Stimulated activated CD4-positive, alpha-beta T cell treated with anti-CD3 and anti-CD28 coated beads, Interleukin-12 subunit alpha, Interleukin-12 subunit beta, amount 100 ng/mL, for 24 hours (primary cell): ENCODE data around the gene SPOUT1.
A peak's percentile ranks its signal among the peaks of the same experiment; 100 is the strongest.
"Not testable (repeated sequence)": the region's sequence is repeated elsewhere in the genome, so short reads cannot be mapped to it uniquely, and the experiment has no call there.

Experiments used
- DNase-seq, 2 experiments: peaks; one replicate each; pipeline ENCODE4 v3.0.0-alpha.2; 2020; ENCODE audit warnings: low read depth in 2 of 2

SPOUT1 gene

GRCh38 chr9:128829477-128830251, at the start of gene SPOUT1:
Gene SPOUT1 (minus strand): TSS chr9:128829794. CDS start chr9:128829780, 14 bp downstream.
- peak; percentile 87 to 94 for DNase-seq

GRCh38 chr9:128877852-128878251, 48.3 kb upstream of the SPOUT1 start:
- DNase-seq, result no peak

- DNase-seq, result not testable (repeated sequence)
Observed at GRCh38 chr9:128870941-128871265, 41.3 kb upstream of the SPOUT1 start.

GRCh38 chr9:128870128-128870940, 40.7 kb upstream of the SPOUT1 start:
- DNase-seq, result no peak

- DNase-seq, result peak; percentile 70 to 83
Observed at GRCh38 chr9:128863647-128864046, 34.1 kb upstream of the SPOUT1 start.

GRCh38 chr9:128862401-128862851, 32.8 kb upstream of the SPOUT1 start:
- no peak for DNase-seq

GRCh38 chr9:128861501-128861900, 31.9 kb upstream of the SPOUT1 start:
- DNase-seq, result no peak

GRCh38 chr9:128860937-128861336, 31.3 kb upstream of the SPOUT1 start:
- no peak for DNase-seq

GRCh38 chr9:128858476-128858875, 28.9 kb upstream of the SPOUT1 start:
- DNase-seq, result not testable (repeated sequence)

GRCh38 chr9:128854454-128854853, 24.9 kb upstream of the SPOUT1 start:
- DNase-seq, result not testable (repeated sequence)

GRCh38 chr9:128852646-128853045, 23.1 kb upstream of the SPOUT1 start:
- DNase-seq, result not testable (repeated sequence)

GRCh38 chr9:128851779-128852600, 22.4 kb upstream of the SPOUT1 start:
- not testable (repeated sequence) for DNase-seq

- DNase-seq, result not testable (repeated sequence)
Observed at GRCh38 chr9:128851024-128851423, 21.4 kb upstream of the SPOUT1 start.

- no peak for DNase-seq
Observed at GRCh38 chr9:128847803-128848202, 18.2 kb upstream of the SPOUT1 start.

GRCh38 chr9:128846680-128847030, 17.1 kb upstream of the SPOUT1 start:
- no peak for DNase-seq

GRCh38 chr9:128845186-128845931, 15.8 kb upstream of the SPOUT1 start:
- no peak for DNase-seq

- DNase-seq, result not testable (repeated sequence)
Observed at GRCh38 chr9:128843171-128843570, 13.6 kb upstream of the SPOUT1 start.

GRCh38 chr9:128841694-128842492, 12.3 kb upstream of the SPOUT1 start:
- no peak for DNase-seq

- no peak for DNase-seq
Observed at GRCh38 chr9:128840524-128840923, 10.9 kb upstream of the SPOUT1 start.

GRCh38 chr9:128838338-128838737, 8.7 kb upstream of the SPOUT1 start:
- no peak for DNase-seq
